NCI-H2029 (cell line): ENCODE results near the gene RAB29.

Experiments
- DNase-seq: peaks from one replicate; lab custom pipeline; 2025; lab: John Stamatoyannopoulos, UW

RAB29 gene

DNA sequence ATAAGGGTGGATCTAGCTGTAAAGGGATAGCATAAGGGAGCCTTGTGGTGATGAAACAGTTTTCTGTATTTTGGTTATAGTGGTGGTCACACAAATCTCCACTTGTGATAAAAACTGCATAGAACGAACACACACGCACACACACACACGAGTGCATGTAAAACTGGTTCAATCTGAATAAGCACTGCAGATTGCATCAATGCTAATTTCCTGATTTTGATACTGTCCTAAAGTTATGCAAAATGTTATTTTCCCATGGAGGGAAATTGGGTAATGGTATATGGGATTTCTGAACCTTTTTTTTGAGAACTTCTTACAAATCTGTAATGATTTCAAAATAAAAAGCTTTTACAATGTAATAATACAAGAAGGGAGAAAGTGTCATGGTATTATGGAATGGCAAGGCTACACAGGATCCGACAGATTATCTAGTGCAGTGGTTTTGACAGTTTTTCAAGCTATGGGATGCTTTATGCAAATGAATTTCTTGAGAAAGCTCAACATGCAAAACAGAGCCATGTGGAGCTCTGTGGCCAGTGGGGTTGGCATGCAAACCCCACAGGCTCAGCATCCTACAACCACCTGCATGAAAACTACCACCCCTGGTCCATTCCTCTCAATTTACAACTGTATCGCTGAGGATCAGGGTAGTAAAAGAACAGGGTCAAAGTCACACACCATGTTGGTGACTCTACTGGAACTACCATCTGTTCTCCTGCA lies 18.9 kb upstream of the RAB29 start:
- DNase-seq = no peak

GRCh38 chr1:205792961-205793673 lies 17.8 kb upstream of the RAB29 start:
- DNase-seq = no peak

DNA sequence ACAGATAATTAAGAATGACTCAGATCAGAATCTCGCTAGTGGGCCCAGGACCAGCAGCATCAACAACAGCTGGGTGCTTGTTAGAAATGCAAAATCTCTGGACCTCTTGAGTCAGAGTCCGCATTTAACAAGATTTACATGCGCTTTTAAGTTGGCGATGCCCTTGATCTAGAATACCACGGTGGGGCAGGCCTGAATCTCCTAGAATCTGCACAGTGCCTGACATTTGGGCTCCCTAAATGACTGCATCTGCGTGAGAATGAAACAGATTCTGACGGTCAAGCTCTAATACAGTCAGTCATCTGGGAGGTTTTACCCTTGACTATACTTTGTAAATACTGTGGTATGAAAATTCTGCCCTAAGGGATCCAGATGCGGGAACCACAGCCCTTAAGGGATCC lies 17.2 kb upstream of the RAB29 start:
- DNase-seq = no peak

DNA sequence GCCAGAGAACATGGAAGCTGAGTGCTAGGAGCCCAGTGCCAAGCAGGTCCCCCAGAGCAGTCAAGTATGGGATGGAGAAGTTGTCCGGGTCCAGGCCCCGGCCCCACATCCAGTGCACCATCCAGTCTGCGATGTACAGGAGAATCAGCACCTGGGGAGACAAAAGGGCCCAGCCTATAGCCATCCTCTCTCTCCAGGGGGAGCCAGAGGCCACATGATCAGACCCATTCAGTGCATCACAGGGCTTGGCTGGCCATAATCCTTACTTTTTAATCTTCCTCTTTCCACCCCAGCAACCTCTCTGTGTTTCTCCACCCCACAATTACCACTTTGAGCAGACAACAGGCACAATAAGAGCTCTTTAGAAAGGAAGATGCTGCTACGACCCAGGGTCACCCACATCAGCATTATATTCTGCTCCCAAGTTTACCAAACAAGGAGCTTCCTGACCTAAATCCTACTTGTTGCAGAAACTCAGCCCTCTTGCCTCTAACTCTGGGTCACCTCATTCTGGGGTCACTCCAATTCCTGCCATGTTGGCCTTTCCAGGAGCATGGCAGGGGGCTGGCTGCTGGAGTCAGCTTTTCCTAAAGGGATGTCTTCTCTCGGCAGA lies 16.4 kb upstream of the RAB29 start:
- no peak for DNase-seq

DNA sequence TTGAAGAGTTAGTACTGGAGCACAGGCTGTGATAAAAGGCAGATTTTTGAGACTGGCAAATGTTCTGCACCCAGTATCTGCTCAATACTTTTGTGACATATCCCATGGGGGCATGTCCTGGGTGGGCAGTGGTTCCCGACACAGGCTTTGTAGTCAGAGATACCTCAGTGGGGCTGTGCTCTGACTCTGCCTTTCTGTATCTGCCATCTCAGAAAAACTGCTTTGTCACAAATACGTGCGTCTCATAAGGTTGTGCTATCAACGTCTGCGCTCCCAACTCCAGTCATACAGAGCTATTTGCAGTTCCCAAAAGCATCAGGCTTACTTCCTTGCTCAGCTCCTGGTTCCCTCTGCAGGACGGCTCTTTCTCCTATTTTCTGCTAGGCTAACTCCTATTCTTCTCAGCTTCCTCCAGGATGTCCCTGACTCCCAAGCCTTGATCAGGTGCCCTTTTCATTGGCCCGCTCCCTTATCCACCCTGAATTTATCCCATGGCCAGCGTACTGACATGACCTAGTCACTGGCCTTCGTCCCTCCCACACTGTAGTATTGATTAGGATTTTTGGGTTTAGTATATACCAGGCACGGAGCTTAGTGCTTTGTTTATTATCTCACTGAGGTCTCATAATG lies 12.1 kb upstream of the RAB29 start:
- no peak for DNase-seq

- no peak for DNase-seq
These were observed 11.3 kb upstream of the RAB29 start for GRCh38 chr1:205786601-205787000.

DNA sequence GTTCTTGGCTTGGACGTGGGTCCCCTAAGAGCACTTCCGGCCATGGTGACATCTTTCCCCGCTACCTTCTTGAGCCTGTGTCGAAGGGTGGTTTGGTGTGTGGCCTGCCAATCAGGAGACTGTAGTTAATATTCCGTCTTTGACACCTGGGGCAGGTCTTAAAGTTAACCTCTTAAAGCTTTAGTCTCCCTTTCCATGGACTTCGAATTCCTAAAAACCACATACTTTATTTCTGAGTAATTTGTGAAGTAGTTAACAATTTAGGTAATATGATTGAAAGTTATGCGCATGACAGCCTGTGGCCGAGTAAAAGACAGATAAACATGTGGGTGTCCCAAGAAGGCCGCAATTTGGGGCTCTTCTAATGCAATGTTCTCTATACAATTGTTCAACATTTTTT lies 10.2 kb upstream of the RAB29 start:
- no peak for DNase-seq

GRCh38 chr1:205783904-205784303 lies 8.6 kb upstream of the RAB29 start:
- DNase-seq = no peak

DNA sequence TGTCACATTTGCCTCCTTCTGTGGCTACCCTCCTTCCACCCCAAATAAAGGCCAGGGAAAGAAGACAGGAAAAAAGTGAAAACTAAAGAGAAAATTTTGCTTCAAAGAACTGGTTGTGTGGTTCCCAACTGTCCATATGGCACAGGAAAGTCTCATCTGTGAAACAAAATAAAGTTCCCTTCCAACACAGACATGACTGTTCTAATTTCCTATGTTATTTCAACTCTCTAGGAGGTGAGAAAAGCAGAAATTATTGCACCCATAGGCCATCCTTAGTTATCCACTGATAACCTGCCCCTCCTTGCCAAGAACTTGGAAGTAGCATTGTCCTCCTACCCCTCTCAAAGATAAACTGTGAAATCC lies 8.1 kb upstream of the RAB29 start:
- DNase-seq = no peak

DNA sequence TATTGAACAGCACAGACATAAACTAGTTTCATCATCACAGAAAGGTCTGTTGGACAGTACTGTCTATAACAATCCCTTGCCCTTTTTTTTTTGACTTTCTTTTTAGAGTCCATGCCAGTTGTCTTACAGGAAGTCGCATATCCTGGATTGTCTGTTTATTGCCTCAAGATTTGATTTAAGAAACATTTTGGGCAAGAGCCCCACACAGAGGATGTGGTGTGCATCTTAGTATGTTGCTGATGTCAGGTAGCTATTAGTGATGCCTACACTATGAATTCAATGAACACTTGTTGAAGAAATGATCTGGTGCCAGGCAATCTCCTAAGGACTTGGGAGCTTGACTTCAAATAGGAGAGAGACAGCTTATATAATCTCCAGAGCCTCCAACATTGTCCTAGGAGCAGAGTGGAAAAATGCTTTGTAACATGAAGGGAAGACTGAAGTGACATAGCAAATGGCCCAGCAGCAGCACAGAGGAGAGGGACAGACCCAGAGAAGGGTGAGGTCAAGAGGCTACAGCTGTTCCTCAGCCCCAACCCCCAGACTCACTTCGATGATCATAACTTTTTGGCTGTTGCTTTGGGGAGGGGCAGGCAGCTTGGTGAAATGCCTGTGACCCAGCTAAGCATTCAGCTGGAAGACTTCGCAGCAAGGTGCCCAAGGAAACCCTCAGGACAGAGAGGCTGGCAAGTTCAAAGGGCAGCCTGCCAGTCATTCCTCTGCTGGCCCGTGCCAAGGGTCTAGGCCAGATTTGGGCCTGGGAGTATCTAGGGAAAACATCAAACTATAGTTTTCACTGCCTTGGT lies 7.5 kb upstream of the RAB29 start:
- no peak for DNase-seq

DNA sequence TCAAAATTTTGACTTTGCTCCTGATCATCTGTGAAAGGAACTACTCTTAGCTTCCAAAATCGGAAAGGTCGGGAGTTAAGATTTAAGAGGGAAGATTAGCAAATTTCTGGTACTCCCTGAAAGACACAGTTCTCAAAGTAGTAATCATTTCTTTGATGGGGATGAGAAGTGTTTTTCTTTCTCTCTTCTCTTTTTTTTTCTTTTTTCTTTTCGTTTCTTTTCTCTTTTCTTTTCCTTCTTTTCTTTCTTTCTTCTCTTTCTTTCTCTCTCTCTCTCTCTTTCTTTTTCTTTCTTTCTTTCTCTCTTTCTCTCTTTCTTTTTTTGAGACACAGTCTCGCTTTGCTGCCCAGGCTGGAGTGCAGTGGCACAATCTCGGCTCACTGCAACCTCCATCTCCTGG lies 5.1 kb upstream of the RAB29 start:
- DNase-seq = no peak

GRCh38 chr1:205777994-205778393 lies 2.7 kb upstream of the RAB29 start:
- DNase-seq = no peak

DNA sequence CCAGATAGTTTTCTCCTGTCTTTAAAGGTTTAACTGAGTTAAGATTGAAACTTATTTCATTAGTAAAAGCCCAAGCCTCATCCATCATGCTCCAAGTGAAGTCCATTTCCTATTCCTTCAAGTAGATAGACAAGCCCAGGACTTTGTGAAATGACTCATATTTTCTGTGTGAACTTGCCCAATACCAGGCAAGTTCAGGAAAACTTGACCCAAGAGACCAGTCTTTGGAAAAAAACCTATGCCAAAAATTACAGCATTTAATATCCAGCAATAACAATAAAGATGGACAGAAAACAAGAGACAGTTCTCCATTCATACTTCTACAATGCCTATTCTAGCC lies 405 bp upstream of the RAB29 start:
- DNase-seq = no peak

DNA sequence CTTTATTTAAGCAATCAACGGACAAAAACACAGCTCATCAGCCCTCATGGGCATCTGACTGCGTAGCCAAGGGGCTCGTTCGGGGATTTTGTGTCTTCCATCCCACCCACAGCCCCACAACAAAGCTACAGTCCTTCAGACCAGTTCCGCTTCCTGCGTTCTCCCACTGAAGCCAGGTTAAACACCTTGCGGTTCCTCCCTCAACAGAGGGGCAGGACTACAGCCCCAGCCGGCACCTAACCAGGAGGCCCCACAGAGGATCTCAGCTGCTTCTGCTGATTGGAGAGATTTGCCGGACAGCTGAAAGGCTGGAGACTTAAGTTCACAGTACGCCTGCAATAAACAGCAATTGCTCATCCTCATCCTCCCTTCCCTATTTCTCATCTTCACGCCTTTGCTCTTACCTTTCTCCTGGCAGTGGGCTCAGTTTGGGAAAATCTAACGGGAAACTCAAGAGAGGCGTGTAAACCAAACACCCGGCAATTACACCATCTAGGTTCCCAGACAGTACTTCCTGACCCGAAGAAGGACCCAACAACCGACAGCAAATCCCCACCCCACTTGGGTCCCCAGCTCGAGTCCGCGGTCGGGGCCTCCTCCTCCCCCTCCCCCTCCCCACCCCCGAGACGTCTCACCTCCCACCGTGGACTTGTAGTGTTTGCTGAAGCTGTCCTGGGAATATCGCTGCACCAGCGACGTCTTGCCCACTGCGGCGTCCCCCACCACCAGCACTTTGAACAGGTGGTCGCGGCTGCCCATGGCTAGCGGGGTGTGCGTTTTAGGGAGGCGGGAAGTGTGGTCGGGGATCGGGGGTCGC lies 876 bp downstream of the RAB29 start:
- DNase-seq = no peak

DNA sequence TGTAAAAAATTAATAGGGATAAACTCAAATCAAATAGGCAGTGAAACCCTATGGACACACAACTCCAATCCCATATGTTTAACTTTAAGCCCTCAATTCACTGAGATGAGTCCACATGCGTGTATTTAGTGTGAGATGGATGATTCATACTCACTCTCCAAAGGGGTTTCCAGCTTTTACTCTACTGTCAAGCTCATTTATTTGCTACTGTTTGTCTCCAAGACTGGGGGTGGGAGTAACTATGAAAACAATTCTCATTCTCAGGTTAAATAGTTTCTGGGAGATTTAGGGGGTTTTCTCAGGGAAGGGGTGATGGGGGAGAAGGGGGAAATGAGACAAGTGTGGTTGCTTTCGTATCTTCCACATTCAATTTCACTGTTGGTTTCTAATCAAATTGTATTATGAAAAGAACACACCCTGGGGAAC lies 2.7 kb downstream of the RAB29 start:
- DNase-seq = no peak

DNA sequence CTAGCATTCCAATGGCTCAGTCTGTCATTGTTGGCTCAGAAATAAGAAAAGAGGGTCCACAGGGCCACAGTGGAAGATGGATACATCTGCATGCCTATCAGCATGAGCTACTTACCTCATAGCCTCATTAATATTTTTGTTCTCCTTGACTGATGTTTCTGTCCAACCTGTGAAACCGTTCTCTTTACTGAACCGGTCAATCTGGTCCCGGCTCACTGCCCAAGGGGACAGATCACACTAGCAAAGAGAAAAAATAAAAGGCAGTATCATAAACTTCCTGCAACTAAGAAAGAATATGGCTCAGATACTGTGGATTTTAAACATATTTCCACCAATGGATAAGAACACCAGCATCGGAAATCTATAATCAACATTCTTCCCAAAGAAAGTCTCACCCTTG lies 4.7 kb downstream of the RAB29 start:
- DNase-seq = no peak

DNA sequence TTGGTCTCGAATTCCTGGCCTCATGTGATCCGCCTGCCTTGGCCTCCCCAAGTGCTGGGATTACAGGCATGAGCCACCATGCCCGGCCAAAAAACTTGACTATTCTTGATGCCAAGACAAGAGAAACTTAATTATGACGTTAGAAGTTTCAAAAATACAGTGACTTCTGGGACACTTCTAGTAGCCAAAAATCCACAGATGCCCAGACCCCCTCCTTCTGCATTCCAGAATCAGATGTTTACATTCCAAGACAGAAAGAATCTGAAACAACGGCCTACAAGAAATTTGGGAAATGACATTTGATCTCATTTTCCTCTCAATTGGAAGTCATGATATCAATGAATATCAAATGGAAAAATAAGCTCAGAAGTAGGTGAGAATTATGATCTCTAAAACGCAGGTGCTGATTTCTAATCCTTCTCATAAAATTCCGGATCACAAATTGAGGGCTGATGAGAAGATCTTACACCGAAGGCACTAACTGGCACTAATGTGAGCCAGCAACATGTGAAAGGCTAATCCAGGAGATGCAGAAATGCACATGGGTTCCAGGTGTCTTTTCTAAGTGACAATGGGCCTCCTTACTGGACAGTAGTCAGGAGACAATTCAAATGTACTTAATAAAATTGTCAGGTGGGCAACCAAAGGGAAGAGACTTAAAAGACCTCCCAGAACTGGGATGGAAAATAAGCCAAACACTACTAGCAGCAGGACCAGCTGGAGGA lies 5.5 kb downstream of the RAB29 start:
- DNase-seq = no peak

DNA sequence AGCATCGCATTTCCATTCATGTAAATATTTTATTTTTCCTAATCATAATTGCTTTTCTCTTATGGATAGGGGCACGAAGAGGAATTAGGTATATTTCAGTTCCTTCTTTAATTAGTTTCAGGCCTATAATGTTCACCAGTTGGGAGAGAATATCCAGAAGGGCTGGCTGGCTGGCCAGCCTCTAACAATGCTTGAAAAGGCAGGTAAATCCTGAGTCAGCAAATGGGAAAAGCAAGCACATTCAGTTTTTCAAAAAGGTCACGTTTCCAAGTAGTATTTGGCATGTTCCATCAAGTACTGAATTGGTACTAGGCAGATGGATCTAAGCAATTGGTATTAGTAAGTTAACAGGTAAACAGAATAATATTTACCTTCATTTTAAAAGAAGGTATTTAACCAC lies 8.0 kb downstream of the RAB29 start:
- DNase-seq = no peak

GRCh38 chr1:205766570-205766969 lies 8.7 kb downstream of the RAB29 start:
- DNase-seq = no peak

- no peak for DNase-seq
These were observed 9.2 kb downstream of the RAB29 start for GRCh38 chr1:205766038-205766437.

GRCh38 chr1:205764578-205764977 lies 10.7 kb downstream of the RAB29 start:
- no peak for DNase-seq
